ENCODE measurements around the gene ARL4C.

The ARL4C gene

DNA sequence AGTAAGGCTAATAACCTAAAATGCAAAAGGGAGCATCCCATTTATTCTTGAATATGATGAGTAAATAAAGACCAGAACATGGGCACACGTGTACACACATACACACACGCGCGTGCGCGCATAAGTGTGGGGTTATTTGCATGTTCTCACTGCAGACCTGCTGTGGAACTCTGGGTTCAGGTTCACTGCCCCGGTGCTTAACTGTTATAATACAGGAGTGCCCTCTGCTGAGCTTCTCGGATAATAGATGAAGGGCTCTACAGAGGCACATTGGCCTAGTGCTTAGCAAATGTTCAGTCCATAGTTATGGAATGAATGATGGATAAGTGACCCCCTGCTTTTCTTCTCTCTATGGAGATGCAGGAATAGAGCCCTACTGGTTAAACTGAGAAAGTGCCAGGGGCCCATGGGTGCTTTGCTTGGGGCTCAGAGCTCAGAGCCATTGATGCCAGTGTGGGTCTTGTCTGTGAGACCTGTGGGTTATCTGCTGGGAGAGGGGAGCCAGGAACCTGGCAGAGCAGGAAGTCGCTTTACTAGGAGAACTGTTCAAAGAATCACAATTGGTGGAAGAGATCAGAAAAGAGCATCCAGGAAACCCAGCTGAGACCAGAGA lies 3.6 kb upstream of the ARL4C start:
- Histone ChIP-seq H3K36me3 (ENCODE audit: control insufficient read depth in 2 of 2, insufficient read depth in 1 of 2, low read length in 2 of 2) (no peaks in the 10 kb centered on the region), H3K4me3 (ENCODE audit: low read depth, low read length) (no peak overlapping the region), H3K9me3 (ENCODE audit: control insufficient read depth, insufficient read depth, low read depth, low read length) (no peaks in the 10 kb centered on the region), H3K27ac (ENCODE audit: extremely low read depth, low read depth, low read length) (no peak overlapping the region), H3K4me1 (ENCODE audit: control insufficient read depth, insufficient read depth, low read length) (peaks cover 12% of the 10 kb centered on the region)
- ChIA-PET POLR2A (no interaction called here), CTCF (interaction anchor here (0.5 to 2.7 kb wide), 12 partner anchors 9 to 658 kb away, joined by 3 to 16 read pairs (median 5); no protein-coding TSS in a partner anchor)
- TF ChIP-seq OVOL3 (tag by site-specific recombination; IDR thresholded peaks at IDR 0.05), result no peak
- TF ChIP-seq ZNF654 (tag by site-specific recombination; IDR thresholded peaks at IDR 0.05; ENCODE audit: low read depth), result peak; percentile 77

DNA sequence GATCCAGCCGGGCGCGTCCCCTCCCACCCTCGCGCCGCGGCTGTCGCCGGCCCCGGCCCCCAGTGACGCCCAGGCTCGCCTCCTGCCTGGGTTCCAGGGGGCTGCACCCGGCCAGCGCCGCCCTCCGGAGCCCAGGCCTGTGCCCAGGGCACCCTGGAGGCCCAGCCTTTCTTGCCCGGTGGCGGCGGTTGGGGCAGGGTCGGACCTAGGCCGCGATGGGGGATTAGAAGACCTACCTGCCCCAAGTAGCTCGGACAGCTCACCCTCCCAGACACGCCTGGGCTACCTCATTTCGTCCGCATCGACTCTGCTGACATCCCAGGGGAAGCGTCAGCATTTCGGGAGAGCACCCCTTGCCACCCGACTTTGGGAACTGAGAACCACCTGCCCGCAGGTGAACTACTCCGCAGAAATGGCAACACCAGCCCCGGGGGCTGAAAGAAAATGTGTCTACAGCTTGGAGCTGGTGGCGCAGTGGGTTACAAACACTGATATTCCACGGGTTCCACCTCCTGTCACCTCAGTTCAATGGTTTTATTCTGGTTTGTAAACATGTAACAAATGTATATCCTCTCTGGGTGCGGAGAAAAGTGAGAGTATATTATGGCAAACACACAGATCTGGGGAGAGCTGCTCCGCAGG lies 834 bp upstream of the ARL4C start:
- CTCF ChIA-PET, result interaction anchor here (0.6 to 2.2 kb wide), 8 partner anchors 48 to 968 kb away, joined by 3 to 9 read pairs (median 3); no protein-coding TSS in a partner anchor
- no peaks in the 10 kb centered on the region for H3K9me3 ChIP-seq (ENCODE audit: control insufficient read depth, insufficient read depth, low read depth, low read length)
- peaks cover 17% of the 10 kb centered on the region for H3K4me1 ChIP-seq (ENCODE audit: control insufficient read depth, insufficient read depth, low read length)
- peak overlapping the region; percentile 68; the same call in 1 of the 2 replicates for H3K27ac ChIP-seq (ENCODE audit: extremely low read depth, low read depth, low read length)
- H3K4me3 ChIP-seq (ENCODE audit: low read depth, low read length), result no peak overlapping the region
- POLR2A ChIA-PET, result interaction anchor here (0.6 to 2.0 kb wide), 5 partner anchors 11 to 523 kb away, joined by 3 to 6 read pairs (median 4); no protein-coding TSS in a partner anchor
- no peak for TF ChIP-seq ZNF175 (tag by site-specific recombination; IDR thresholded peaks at IDR 0.05)
- no peak for TF ChIP-seq ZNF169 (tag by site-specific recombination; IDR thresholded peaks at IDR 0.05)
- no peak for TF ChIP-seq TCF7L2 (IDR thresholded peaks at IDR 0.05; ENCODE audit: borderline replicate concordance, low read depth, low read length)
- H3K36me3 ChIP-seq (ENCODE audit: control insufficient read depth in 2 of 2, insufficient read depth in 1 of 2, low read length in 2 of 2), result no peaks in the 10 kb centered on the region

DNA sequence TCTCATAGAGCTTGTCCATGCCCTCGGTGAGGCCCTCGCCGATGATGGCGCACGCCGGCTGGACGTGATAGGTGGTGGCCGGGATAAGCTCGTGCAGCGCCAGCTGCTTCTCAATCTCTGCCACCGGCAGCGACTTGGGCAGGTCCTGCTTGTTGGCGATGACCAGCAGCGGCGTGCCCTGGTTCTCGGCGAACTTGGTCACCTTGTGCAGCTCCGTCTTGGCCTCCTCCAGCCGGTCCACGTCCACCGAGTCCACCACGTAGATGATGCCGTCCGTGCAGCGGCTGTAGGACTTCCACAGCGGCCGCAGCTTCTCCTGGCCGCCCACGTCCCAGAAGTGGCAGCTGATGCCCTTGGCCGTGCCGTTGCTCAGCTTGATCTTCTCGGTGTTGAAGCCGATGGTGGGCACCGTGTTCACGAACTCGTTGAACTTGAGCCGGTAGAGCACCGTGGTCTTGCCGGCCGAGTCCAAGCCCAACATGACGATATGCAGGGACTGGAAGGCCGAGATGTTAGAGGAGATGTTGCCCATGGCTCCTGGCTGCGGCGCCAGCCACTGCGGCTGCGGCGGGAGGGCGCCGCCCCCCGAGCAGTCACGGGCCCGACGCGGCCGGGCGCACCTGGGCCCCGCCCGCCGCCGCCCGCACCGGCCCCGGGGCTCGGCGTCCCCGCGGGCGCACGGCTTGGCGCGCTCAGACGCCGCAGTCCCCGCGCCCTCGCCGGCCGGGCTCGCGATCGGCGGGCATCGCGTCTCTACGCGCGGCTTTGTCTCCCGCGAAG lies 636 bp downstream of the ARL4C start:
- CTCF ChIA-PET, result interaction anchor here (0.6 to 1.7 kb wide), 7 partner anchors 49 to 360 kb away, joined by 3 to 7 read pairs (median 3); no protein-coding TSS in a partner anchor
- Histone ChIP-seq H3K9me3 (ENCODE audit: control insufficient read depth, insufficient read depth, low read depth, low read length) (no peaks in the 10 kb centered on the region), H3K4me3 (ENCODE audit: low read depth, low read length) (peak overlapping the region; percentile 78), H3K27ac (ENCODE audit: extremely low read depth, low read depth, low read length) (peak overlapping the region; percentile 86), H3K4me1 (ENCODE audit: control insufficient read depth, insufficient read depth, low read length) (peaks cover 12% of the 10 kb centered on the region), H3K36me3 (ENCODE audit: control insufficient read depth in 2 of 2, insufficient read depth in 1 of 2, low read length in 2 of 2) (no peaks in the 10 kb centered on the region)
- POLR2A ChIA-PET, result interaction anchor here (1.0 to 2.0 kb wide), 4 partner anchors 13 to 522 kb away, joined by 3 to 6 read pairs (median 4); no protein-coding TSS in a partner anchor
- TF ChIP-seq ZNF626 (tag by site-specific recombination; IDR thresholded peaks at IDR 0.05) (no peak), BCL11B (tag by site-specific recombination; IDR thresholded peaks at IDR 0.05; ENCODE audit: low read depth) (0 out of 2 replicates have a peak, but pooled peaks have one; percentile 26), YY1 (tag by site-specific recombination; IDR thresholded peaks at IDR 0.05) (0 out of 2 replicates have a peak, but pooled peaks have one; percentile 34), ZNF112 (tag by site-specific recombination; IDR thresholded peaks at IDR 0.05) (no peak), KLF8 (tag by site-specific recombination; IDR thresholded peaks at IDR 0.05) (peak; percentile 30; the same call in 1 of the 2 replicates), KLF16 (tag by site-specific recombination; IDR thresholded peaks at IDR 0.05) (0 out of 2 replicates have a peak, but pooled peaks have one; percentile 26), ZNF600 (tag by site-specific recombination; IDR thresholded peaks at IDR 0.05) (peak; percentile 81), ZNF501 (tag by site-specific recombination; IDR thresholded peaks at IDR 0.05) (peak; percentile 45; the same call in 1 of the 2 replicates), ZNF202 (tag by site-specific recombination; IDR thresholded peaks at IDR 0.05; ENCODE audit: borderline replicate concordance) (no peak), HOXC10 (CRISPR knock-in tag; IDR thresholded peaks at IDR 0.05) (0 out of 2 replicates have a peak, but pooled peaks have one; percentile 18), ZFHX2 (tag by site-specific recombination; conservative IDR thresholded peaks at IDR 0.05) (0 out of 2 replicates have a peak, but pooled peaks have one; percentile 46), ZNF335 (tag by site-specific recombination; conservative IDR thresholded peaks at IDR 0.05) (peak; percentile 71), ZNF174 (tag by site-specific recombination; IDR thresholded peaks at IDR 0.05) (no peak), ZBTB8A (tag by site-specific recombination; IDR thresholded peaks at IDR 0.05) (no peak)
- TF ChIP-seq, protein P1, sequence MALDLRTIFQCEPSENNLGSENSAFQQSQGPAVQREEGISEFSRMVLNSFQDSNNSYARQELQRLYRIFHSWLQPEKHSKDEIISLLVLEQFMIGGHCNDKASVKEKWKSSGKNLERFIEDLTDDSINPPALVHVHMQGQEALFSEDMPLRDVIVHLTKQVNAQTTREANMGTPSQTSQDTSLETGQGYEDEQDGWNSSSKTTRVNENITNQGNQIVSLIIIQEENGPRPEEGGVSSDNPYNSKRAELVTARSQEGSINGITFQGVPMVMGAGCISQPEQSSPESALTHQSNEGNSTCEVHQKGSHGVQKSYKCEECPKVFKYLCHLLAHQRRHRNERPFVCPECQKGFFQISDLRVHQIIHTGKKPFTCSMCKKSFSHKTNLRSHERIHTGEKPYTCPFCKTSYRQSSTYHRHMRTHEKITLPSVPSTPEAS (tag by site-specific recombination; IDR thresholded peaks at IDR 0.05), result no peak
- TF ChIP-seq, protein P2, sequence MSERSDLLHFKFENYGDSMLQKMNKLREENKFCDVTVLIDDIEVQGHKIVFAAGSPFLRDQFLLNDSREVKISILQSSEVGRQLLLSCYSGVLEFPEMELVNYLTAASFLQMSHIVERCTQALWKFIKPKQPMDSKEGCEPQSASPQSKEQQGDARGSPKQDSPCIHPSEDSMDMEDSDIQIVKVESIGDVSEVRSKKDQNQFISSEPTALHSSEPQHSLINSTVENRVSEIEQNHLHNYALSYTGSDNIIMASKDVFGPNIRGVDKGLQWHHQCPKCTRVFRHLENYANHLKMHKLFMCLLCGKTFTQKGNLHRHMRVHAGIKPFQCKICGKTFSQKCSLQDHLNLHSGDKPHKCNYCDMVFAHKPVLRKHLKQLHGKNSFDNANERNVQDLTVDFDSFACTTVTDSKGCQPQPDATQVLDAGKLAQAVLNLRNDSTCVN (tag by site-specific recombination; optimal IDR thresholded peaks at IDR 0.05), result peak; percentile 58
- TF ChIP-seq, protein P3, sequence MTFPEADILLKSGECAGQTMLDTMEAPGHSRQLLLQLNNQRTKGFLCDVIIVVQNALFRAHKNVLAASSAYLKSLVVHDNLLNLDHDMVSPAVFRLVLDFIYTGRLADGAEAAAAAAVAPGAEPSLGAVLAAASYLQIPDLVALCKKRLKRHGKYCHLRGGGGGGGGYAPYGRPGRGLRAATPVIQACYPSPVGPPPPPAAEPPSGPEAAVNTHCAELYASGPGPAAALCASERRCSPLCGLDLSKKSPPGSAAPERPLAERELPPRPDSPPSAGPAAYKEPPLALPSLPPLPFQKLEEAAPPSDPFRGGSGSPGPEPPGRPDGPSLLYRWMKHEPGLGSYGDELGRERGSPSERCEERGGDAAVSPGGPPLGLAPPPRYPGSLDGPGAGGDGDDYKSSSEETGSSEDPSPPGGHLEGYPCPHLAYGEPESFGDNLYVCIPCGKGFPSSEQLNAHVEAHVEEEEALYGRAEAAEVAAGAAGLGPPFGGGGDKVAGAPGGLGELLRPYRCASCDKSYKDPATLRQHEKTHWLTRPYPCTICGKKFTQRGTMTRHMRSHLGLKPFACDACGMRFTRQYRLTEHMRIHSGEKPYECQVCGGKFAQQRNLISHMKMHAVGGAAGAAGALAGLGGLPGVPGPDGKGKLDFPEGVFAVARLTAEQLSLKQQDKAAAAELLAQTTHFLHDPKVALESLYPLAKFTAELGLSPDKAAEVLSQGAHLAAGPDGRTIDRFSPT (tag by site-specific recombination; IDR thresholded peaks at IDR 0.05), result peak; percentile 50
